GM18909 (cell line): ENCODE results near the gene FNDC3B.
A peak's percentile ranks its signal among the peaks of the same experiment; 100 is the strongest.

ENCODE experiments used
- ATAC-seq: cut with Tn5 transposase; IDR thresholded peaks from one replicate; pipeline ENCODE4 v1.9.1; 2021; ENCODE audit warnings: mild to moderate bottlenecking; ENCODE audit not compliant: unreplicated experiment, poor library complexity

FNDC3B gene

DNA sequence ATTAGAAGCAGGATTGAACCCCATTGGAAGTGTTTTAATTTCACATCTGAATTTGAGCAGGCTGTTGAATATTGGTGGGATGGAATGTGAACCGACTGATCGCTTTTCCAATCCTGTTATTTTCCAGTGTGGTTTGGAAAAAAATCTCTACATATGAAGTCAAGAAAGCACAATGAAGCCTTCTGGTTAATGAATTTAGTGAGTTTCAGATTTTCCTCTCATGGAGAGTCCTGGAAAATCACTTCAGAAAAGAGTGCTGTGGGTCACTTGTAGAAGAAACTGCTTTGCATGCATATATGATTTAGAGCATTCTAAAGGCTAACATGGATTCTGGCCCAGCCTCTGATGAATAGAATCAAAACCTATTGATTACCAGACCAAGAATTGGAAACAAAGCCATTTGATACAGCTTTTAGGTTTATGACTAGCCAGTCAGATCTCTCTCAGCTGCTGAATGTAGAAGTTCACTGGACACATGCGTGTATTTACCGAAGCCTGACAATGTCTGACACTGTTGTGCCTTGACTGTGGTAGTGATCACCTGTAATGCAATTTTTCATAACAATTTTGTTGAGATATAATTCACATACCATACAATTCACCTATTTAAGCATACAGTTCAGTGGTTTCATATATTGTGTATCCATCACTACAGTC is 121.9 kb downstream of the FNDC3B start:
- no peak for ATAC-seq

DNA sequence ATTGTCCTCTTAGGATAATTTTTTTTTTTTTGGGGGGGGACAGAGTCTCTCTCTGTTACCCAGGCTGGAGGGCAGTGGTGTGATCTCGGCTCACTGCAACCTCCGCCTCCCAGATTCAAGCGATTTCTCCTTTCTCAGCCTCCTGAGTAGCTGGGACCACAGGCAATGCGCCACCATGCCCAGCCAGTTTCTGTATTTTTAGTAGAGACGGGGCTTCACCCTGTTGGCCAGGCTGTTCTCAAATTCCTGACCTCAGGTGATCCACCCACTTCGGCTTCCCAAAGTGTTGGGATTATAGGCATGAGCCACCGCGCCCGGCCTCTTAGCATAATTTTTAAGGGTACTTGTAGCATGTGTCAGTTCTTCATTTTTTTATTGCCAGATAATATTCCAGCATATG is 122.6 kb downstream of the FNDC3B start:
- no peak for ATAC-seq

DNA sequence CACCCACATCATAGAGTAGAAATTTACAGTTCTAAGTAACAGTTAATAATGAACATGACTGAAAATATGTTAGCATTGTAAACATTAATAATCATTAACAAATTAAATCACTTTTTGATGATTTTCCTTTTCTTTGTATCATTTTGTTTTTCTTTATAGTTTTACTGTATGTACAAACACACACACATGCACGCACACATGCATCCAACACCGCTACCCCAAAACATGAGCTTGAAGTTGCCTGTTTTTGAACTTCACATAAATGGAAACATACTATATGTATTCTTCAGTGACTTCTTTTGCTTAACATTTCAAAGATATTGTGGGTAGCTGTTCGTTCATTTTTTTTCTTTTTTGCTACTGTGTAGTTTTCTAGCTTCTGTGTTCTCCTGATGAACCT is 123.9 kb downstream of the FNDC3B start:
- no peak for ATAC-seq

DNA sequence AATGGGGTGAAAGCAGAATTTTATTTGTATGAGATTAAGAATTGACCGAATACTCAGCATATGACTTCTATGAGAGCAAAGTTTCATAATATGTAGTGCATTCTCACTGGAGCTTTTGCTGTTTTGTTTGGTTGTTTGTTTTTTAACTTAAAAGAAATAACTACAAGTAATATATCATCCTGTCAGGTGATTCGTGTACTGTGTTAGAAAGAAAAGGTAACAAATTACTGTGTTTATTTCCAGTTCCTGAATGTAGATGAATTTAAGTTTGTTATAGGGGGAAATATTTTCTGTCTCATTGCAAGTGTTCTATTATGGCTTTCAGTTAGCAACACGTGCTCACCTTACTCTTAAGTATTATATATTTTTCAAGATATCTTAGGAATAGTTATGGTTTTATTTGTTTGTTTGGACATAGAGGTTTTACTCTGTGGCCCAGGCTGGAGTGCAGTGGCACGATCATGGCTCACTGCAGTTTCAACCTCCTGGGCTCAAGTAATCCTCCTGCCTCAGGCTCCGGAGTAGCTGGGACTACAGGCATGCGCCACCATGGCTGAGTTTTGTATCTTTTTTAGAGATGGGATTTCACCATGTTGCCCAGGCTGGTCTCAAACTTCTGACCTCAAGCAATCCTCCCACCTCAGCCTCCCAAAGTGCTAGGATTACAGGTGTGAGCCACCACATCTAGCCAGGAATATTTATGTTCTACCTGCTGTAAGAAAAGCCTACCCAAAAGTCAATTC is 125.4 kb downstream of the FNDC3B start:
- ATAC-seq = no peak

DNA sequence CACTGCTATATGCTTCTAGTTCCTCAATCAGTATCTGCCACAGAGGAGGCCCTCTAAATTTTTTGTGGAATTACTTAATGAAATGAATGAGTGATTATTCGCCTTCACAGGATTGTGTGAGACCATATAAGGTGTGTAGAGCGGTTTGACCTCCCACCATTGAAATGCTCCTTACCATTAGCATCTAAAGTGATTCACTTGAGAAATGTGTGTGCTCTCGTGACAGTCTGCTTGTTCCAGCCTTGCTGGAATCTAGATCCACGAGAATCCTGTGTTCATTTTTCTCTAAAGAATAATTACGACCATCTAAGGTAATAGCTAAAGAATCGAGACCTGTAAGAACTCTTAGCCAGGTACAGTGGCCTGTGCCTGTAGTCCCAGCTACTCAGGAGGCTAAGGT is 126.9 kb downstream of the FNDC3B start:
- ATAC-seq = no peak

DNA sequence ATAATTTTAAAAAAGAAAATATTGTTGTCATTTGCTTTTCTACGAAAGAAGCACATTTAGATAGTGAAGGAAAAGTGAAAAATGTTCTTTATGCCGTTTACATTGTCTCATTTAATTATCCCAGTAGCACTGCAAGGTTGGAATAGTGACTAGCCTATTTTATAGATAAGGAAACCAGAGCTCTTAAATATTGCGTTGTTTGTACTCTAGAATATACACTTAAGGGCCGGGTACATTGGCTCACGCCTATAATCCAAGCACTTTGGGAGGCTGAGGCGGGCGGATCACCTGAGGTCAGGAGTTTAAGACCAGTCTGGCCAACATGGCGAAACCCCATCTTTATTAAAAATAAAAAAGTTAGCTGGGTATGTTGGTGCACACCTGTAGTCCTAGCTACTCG is 127.5 kb downstream of the FNDC3B start:
- no peak for ATAC-seq

DNA sequence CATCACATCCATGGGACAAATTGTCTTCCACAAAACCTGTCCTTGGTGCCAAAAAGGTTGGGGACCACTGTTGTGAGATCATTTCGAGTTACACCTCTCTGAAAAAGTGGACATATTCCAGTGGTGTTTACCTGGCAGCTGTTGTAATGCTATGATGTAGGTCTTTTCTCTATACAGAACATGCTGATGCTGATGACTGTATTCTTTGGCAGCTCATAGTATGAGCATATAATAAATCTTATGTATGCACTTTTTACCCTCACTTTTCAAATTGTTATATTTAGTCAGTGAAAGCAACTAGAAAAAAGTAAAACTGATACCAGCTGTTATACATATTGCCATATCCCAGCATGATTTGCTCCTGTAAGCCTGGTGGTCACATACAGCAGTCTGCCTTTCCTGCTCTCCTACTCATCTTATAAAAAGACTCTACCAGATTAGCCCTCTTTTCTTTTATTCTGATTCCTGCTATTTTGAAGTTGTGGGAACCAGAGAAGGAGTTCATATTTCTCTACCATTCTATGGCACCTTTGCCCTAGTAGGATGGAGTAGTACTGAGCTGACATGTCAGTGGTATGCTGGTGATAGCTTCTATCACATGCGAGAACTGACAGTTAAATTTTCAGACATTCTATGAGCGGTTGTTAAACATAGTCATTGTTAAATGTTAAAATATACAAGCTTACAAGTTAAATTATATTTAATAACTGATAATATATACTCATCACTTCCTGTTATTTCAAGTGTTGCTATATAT is 128.7 kb downstream of the FNDC3B start:
- ATAC-seq = no peak

DNA sequence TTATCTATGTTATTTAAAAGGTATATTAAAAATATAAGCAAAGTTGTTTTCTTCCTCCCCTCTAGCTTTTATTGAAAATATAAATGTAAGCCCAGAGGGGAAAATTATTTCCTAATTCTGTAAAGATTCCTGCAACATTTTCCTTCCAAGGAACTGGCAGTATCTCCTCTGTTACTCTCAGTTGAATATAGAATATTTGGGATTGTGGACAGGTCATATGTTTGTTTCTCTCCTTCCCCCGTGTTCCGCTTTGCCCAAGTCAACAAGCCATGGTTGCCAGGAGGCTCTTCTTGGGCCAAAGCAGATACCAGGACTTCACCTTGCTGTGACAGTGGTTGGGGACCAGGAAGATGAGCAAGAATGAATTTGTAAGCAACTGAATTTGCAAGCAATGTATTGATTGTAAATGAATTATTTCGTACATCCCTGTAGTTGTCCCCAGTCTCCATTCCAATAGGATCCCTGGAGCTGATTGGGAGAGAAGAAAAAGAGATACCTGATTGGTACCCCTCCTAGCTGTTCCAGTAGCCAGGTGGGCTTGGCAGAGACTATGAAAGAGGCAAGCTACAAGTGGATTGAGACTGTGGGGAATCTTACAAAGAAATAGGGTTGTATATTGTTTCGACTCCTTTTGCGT is 130.8 kb downstream of the FNDC3B start:
- no peak for ATAC-seq

DNA sequence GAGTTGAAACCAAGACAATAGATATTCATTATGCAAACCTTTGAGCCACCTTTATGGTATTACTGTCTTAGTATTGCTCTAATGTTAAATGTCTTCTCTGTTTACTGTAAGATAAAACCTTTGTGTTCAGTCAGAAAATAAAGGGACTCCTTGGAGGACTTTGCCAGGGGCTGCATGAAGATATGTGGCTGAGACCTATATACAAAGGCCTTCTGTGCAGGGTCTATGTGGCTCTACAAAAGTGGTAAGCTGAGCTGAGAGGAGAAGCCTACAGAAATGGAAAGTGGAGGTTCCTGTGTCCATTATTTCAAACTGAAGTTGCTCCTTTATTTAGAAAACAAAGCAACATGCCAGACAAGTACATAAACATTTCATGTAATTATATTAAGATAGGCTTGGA is 131.5 kb downstream of the FNDC3B start:
- ATAC-seq = no peak

DNA sequence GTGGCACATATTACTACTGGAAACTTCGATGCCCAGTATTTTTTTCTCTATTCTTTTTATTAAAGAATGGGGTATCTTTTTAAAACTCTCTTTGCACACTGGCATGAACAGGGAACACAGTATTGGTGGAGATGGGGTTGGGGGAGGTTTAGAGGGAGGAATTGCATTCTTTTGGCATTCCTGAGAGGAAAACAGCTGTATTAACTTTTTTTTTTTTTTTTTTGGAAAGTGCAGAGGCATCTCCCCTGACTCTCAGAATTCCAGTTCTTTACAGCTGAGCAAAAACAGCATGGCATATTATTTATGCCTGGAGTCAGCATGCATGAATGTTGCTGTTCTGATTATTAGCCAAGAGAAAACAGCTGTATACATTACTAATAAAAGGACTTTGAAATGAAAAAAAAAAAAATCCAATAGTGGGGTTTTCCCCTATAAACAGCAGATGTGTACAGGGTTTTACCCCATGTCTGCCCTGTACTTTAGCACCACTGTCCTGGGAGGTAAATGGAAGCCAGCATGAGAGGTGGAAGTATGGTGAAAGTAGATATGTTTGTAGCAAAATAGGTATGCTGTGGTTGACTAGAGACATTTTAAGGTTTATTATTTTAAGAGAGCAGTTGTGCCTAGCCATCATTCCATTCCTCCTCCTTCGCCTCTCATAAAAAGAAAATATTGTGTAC is 132.2 kb downstream of the FNDC3B start:
- no peak for ATAC-seq

DNA sequence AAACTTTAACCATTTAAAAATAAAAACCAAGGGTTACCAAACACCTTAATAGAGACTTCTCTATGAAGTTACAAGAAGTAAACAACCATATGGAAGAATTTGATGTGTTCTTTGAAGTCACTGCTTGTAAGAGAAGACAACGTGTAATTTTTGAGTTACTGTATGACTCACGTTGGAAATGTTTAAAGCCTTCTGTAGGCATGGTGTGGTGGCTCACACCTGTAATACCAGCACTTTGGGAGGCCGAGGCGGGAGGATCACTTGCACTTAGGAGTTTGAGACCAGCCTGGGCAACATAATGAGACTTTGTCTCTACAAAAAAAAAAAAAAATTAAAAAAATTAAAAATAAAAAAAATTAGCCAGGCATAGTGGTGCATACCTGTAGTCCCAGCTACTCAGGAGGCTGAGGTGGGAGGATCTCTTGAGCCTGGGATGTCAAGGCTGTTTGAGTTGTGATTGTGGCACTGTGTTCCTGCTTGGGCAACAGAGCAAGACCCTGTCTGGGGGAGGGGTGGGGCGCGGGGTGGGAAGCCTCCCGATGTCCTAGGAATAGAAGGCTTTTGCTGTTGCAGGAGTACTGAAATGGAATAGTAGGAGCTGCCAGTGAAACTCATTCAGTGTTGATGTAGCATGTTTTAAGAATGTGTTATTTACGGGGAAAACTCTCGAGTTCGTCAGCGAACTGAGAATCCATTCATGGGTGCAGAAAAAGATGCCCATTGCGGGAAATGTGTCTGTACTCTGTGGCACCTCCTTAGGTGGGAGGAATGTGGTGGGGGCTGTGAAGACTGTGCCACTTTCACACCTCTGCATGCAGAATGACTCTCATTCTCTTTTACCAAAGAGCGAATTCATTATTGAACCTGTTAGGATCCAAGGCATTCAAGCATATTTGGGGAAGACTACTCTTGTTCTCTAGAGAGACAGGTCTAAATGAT is 134.2 kb downstream of the FNDC3B start:
- ATAC-seq = no peak

DNA sequence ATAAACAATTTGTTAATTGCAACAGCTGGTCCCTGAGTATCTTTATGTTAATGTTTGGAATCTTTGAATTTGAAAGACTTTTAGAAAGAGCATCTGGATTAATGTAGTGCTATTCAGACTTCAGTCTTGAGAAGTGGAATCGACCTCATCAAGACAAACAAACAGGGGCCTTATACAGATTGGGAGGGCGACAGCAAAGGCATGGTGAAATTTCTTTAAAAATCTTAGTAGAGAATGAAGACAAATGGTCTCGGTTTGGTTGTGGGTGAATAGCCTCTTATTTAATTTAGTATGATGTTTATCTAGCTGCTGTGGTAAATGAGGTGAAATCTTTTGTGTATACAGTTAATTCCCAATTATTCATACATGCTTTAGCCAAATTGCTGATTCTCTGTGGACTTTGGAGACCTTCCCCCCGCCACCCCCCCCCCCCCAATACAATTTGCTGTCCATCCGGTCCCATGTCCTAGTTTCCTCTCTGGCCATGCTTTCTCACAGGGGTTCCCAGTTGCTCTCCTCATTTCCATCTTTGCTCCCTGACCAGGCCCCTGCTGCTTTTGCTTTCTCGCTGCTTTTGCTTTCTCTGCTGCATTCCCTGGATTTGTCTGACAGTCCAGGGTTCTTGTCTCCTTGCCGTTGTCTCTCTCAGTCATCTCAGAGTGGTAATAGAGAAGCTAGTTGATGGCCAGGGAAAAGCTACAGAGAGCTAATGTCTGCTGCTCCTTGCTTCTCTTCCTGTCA is 135.3 kb downstream of the FNDC3B start:
- no peak for ATAC-seq

DNA sequence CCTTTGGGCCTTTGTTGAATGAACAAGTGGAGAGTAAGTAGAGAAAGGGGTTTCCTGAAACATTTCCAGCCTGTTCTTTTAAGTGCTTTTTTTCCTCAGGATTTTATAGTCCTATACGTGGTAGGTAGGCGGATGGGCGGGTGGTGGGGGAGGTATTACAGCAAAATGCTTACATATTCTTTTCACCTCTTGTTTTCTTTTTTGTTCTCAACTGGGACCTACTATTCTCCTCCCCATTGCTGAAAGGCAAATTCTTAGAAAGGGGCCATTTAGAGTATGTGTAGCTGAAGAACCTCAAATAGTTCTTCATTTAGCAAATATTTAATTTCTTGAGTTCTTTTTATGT is 135.8 kb downstream of the FNDC3B start:
- no peak for ATAC-seq

DNA sequence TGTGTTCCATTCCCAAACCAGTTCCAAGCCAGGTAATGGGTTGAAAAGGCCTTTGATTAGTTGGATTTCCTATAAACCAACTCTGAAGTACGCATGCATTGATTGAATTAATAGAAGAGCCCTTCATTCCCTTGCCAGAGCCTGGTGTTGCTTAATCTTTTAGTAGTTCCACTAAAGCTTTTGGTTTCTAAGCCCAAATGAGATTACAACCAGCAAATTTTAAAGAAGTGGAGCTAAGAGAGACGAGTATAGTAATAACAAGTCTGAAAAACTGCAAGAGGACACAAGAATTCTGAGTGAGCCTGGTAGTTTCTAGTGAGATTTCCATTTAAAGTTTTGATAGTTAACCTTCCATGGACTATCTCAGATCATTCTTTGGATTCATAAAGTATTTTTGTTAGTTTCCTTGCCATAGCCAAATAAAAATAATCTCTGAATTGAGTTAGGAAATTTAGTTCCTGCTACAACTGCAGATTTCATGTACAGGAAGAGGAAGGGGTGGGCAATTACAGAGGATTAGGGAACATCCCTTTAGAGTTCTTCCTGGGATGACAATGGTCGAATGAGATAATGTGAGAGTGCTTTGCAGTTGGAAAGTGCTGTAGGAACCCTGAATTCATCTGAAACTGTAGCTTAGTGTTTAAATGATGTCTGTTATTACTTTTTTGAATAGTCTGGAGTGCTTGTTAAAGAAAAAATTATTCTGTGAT is 136.8 kb downstream of the FNDC3B start:
- no peak for ATAC-seq

DNA sequence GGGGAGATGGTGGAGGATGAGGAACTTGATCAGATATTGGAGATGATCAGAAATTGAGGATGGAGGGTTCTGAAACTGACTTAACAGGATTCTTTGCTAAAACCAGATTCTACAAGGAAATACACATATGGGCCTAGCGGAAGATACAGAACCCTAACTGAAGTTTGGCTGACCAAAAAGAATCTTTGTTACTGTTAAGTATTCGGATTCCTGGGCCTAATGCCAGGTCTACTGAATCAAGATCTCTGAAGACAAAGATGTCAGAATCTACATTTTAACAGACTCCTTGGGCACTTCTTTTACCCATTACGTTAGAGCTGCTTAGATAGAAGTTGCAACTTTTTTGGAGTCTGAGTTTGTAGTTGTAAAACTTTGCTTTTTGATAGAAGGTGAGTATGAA is 137.7 kb downstream of the FNDC3B start:
- no peak for ATAC-seq

DNA sequence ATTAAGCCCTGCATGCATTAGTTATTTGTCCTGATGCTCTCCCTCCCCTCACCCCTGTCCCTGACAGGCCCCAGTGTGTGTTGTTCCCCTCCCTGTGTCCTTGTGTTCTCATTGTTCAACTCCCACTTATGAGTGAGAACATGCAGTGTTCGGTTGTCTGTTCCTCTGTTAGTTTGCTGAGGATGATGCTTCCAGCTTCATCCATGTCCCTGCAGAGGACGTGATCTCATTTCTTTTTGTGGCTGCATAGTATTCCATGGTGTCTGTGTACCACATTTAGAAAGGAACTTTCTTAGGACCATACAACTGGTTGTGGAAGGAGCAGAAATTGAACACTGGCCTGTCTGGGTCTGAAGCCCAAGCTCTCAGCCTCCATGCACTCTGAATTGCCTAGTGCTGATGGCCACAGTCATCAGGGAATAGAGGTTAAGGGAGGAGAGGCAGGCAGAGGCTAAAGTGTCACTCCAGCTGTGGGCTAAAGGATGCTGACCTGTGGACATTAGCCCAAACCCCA is 138.5 kb downstream of the FNDC3B start:
- no peak for ATAC-seq

DNA sequence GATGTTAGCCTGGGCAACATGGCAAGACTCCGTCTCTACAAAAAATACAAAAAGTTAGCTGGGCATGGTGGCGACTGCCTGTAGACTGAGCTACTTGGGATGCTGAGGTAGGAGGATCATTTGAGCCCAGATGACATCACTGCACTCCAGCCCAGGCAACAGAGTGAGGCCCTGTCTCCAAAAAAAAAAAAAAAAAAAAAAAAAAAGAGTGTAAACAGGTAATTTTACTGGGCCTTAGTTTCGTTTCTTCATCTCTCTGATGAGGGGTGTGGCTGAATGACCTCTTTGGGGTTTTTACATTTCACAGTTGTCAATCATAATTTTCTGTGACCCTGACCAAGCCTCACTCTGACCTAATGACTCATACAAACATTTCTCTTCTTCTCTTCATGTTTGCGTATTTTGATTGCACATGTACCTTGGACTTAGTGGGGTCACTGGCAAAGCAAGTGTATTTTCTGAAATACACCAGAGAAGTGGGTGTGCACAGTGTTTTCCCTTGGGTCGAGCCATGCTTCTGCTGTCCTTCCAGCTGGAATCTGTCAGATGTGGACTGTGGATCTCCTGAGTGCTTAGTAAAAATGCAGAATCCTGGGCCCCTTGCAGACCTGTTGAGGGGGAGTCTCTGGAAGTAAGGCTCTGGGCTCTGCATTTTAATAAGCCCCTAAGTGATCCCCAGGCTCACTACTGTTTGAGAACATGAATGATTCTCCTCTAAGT is 140.5 kb downstream of the FNDC3B start:
- ATAC-seq = peak; percentile 66
